Thyroid gland (tissue), 4 donors: Measurements from ENCODE around the gene LMOD1. TPM values are rescaled to one million over a fixed set of nuclear protein-coding genes. Genes with fewer than 3 reads are reported as not detected.

ENCODE experiments used
- DNase-seq, 2 donors: peaks; one replicate each; pipeline ENCODE4 v3.0.0-alpha.2; 2019
- H3K27ac ChIP-seq, 3 donors: fragments of 200-600 bp; sonication (generic); 1 replicate in 2 of 3; 2 replicates in 1 of 3; pipeline ENCODE4 v1.5.1; 2016 to 2019; ENCODE audit warnings: mild to moderate bottlenecking in 1 of 3, moderate library complexity in 1 of 3
- H3K27me3 ChIP-seq: fragments of 200-600 bp; sonication (generic); one replicate; pipeline ENCODE4 v1.5.1; 2019
- H3K36me3 ChIP-seq, 2 donors: fragments of 200-600 bp; sonication (generic); one replicate each; pipeline ENCODE4 v1.5.1; 2016 to 2019
- H3K4me1 ChIP-seq, 2 donors: fragments of 200-600 bp; sonication (generic); one replicate each; pipeline ENCODE4 v1.5.1; 2017 to 2019
- H3K4me3 ChIP-seq, 3 donors: fragments of 200-600 bp; sonication (generic); replicated peaks in 1 of 3; 1 replicate in 2 of 3; 2 replicates in 1 of 3; pipeline ENCODE4 v1.5.1; 2016; ENCODE audit warnings: mild to moderate bottlenecking in 1 of 3
- H3K9me3 ChIP-seq: fragments of 200-600 bp; sonication (generic); one replicate; pipeline ENCODE4 v1.5.1; 2017
- POLR2A ChIP-seq, 2 donors: fragments of 450-650 bp; IDR thresholded peaks; one replicate each; pipeline ENCODE4 v1.6.1; 2017; ENCODE audit warnings: antibody characterized with exemption in 2 of 2, mild to moderate bottlenecking in 2 of 2, moderate library complexity in 1 of 2
- WGBS, 2 donors: methylation state at CpG; one replicate each; pipeline ENCODE4 v1.1.5; 2017; 5-methylcytosine and 5-hydroxymethylcytosine counted together
- intact Hi-C: fragments of 100-400 bp; cut with DNase I; formaldehyde crosslinking; loops from one replicate; pipeline ENCODE4 v1.15.1; 2023
- total RNA-seq, 4 donors: library from RNA; depleted of rRNA; stranded (reverse); fragments of >200 nt; gene quantifications; one replicate each; pipeline ENCODE4 v1.2.3, GENCODE V29; 2016
- TF ChIP-seq, protein P1 (sequence below), 6 experiments: fragments of 200-600 bp in 3 of 6; fragments of 450-650 bp in 3 of 6; sonication (generic) in 3 of 6; IDR thresholded peaks; one replicate each; pipeline ENCODE4 v1.5.1; 2016 to 2019; ENCODE audit warnings: antibody characterized with exemption in 6 of 6, mild to moderate bottlenecking in 2 of 6, inconsistent platforms in 1 of 6, moderate library complexity in 1 of 6

Gene LMOD1
- total RNA-seq, 4 donors from 2014 or later, result 30.6 to 50.0 (median 35.9) TPM

DNA sequence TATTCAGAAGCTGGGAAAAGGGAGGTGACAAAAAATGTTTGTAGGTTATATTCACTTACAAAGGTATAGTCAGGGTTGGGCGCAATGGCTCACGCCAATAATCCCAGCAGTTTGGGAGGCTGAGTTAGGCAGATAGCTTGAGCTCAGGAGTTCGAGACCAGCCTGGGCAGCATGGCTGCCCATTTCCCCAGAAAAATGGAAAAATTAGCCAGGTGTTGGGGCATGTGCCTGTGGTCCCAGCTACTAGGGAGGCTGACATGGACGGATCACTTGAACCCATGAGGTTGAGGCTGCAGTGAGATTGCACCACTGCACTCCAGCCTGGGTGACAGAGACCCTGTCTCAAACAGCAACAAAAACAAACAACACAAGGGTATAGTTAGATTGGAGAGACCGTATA lies 12.0 kb upstream of the LMOD1 start:
- no peak for DNase-seq
- Histone ChIP-seq H3K4me1 (peaks cover 5 to 9% of the 10 kb centered on the region in 2 donors), H3K9me3 (no peaks in the 10 kb centered on the region), H3K27ac (no peak overlapping the region), H3K36me3 (peaks cover 35 to 55% of the 10 kb centered on the region in 2 donors), H3K4me3 (no peak overlapping the region), H3K27me3 (no peaks in the 10 kb centered on the region)
- 80 to 92% methylated on average over 5 of the region's 5 CpGs for WGBS, 2 donors
- intact Hi-C loops, result no loop called here
- TF ChIP-seq, protein P1, sequence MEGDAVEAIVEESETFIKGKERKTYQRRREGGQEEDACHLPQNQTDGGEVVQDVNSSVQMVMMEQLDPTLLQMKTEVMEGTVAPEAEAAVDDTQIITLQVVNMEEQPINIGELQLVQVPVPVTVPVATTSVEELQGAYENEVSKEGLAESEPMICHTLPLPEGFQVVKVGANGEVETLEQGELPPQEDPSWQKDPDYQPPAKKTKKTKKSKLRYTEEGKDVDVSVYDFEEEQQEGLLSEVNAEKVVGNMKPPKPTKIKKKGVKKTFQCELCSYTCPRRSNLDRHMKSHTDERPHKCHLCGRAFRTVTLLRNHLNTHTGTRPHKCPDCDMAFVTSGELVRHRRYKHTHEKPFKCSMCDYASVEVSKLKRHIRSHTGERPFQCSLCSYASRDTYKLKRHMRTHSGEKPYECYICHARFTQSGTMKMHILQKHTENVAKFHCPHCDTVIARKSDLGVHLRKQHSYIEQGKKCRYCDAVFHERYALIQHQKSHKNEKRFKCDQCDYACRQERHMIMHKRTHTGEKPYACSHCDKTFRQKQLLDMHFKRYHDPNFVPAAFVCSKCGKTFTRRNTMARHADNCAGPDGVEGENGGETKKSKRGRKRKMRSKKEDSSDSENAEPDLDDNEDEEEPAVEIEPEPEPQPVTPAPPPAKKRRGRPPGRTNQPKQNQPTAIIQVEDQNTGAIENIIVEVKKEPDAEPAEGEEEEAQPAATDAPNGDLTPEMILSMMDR (IDR thresholded peaks at IDR 0.05), result no peak
- TF ChIP-seq POLR2A (IDR thresholded peaks at IDR 0.05), result no peak

DNA sequence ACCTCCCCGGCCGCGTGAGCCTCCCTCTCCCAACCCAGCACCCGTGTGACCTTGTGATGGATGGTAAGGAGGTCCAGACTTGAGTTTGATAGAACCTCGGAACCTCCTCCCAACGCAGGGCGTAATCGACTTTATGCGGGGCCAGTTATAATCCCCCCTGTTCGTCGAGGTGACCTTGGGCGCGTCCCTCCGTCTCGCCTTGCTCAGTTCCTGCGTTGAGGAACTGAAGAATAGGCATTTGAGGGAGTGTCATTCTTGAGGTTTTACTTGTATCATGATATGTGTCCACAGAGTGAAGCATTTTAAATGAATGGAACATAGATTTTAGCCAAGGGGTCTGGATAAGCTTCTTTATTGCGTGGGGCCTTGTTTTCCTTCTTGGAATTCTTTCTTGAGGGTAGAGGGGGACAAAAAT lies 9.4 kb upstream of the LMOD1 start:
- TF ChIP-seq, protein P1 (IDR thresholded peaks at IDR 0.05), result no peak
- TF ChIP-seq POLR2A (IDR thresholded peaks at IDR 0.05), result no peak
- H3K4me3 ChIP-seq, result peak overlapping the region; percentile 76 to 88 (median 85)
- no peaks in the 10 kb centered on the region for H3K9me3 ChIP-seq
- intact Hi-C loops, result no loop called here
- 0% methylated on average over 15 to 17 of the region's 17 CpGs for WGBS, 2 donors
- peaks cover 5 to 9% of the 10 kb centered on the region in 2 donors for H3K4me1 ChIP-seq
- DNase-seq, result no peak
- no peaks in the 10 kb centered on the region for H3K27me3 ChIP-seq
- peak overlapping the region; percentile 63 to 82 (median 71) for H3K27ac ChIP-seq
- H3K36me3 ChIP-seq, result peaks cover 19 to 31% of the 10 kb centered on the region in 2 donors

DNA sequence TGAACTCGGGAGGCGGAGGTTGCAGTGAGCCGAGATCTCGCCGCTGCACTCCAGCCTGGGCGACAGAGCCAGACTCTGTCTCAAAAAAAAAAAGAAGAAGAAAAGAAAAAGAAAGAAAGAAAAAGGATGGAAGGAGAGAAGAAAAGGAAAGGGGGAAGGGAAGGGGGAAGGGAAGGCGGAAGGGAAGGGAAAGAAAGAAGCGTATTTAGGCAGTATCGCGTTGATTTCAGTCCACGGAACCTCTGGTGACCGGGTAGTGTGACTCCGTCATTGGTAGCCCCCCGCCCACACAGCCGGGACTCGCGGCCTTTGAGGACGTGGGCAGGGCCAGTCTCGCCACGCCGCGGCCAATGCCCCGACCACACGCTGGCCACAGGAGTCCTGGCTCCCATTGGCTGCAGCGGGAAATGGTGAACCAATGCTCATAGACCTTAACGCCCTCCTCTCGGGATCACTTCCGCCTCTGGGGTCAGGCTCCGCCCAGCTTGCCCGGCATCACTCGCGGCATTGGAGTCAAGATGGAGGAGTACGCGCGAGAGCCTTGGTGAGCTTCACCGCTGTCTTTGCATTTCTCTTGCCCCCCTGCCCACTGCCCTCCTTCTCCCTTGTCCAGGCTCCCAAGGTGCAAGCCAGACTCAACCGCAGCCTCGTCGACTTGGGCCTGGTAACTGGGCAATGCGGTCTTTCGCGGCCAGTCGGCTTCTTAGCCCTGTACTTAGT lies 8.8 kb upstream of the LMOD1 start, which contains the start of gene TIMM17A:
Gene TIMM17A, plus strand, starts transcription at position 495 of the 720 bp plus-strand sequence. Its CDS starts 24 bp downstream, at position 519.
- peak within 1 kb of the TSS; percentile 71 to 94 (median 93) for H3K27ac ChIP-seq
- H3K36me3 ChIP-seq, result peaks cover 19 to 27% of the 10 kb centered on the region in 2 donors
- H3K4me3 ChIP-seq, result peak within 1 kb of the TSS; percentile 76 to 88 (median 85)
- no peaks in the 10 kb centered on the region for H3K9me3 ChIP-seq
- TF ChIP-seq POLR2A (IDR thresholded peaks at IDR 0.05), result peak; percentile 27 to 94
- TF ChIP-seq, protein P1 (IDR thresholded peaks at IDR 0.05), result no peak
- DNase-seq, result peak; percentile 99
- peaks cover 5 to 9% of the 10 kb centered on the region in 2 donors for H3K4me1 ChIP-seq
- intact Hi-C loops, result no loop called here
- no peaks in the 10 kb centered on the region for H3K27me3 ChIP-seq
- WGBS, 2 donors, result 1 to 2% methylated on average over 29 to 42 of the region's 43 CpGs

DNA sequence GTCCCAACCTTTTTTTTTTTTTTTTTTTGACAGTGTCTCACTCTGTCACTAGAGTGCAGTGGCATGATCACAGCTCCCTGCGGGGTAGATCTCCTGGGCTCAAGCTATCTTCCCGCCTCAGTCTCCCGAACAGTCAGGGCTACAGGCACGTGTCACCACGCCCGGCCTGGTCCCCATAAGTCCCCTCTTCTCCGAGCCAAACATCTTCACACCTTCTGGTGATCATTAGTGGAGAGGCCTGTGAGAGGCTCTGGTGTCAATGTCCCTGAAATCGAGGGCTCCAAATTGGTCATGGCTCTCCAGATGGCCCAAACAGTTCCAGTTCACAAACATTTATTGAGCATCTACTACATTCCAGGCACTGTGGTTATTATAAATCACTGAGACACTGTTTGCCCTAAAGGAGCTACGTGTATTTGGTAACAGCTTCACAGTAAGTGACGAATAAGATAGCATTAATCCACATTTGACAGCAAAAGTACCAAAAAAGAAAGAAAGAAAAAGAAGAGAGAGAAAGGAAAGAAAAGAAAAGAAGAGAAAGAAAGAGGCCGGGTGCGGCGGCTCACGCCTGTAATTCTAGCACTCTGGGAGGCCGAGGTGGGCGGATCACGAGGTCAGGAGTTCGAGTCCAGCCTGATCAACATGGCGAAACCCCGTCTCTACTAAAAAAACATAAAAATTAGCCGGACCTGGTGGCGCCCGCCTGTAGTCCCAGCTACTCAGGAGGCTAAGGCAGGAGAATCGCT lies 8.1 kb upstream of the LMOD1 start:
- peaks cover 13 to 20% of the 10 kb centered on the region in 2 donors for H3K36me3 ChIP-seq
- no peaks in the 10 kb centered on the region for H3K27me3 ChIP-seq
- no peaks in the 10 kb centered on the region for H3K9me3 ChIP-seq
- DNase-seq, result peak in 1 of 2 donors; percentile 8
- intact Hi-C loops, result no loop called here
- 54 to 55% methylated on average over 24 of the region's 24 CpGs for WGBS, 2 donors
- H3K4me1 ChIP-seq, result peaks cover 5 to 9% of the 10 kb centered on the region in 2 donors
- TF ChIP-seq POLR2A (IDR thresholded peaks at IDR 0.05), result no peak
- TF ChIP-seq, protein P1 (IDR thresholded peaks at IDR 0.05), result no peak
- peak overlapping the region in 2 of 3 donors; percentile 46 to 76 for H3K4me3 ChIP-seq
- H3K27ac ChIP-seq, result peak overlapping the region; percentile 71 to 94 (median 93)
